Astrocyte (in vitro differentiated cells and primary cell): ENCODE measurements around the gene ZNF668.

ENCODE experiments used
- CTCF ChIP-seq: IDR thresholded peaks from 2 replicates; pipeline ENCODE4 v1.5.1; 2011; ENCODE audit warnings: low read depth, mild to moderate bottlenecking, inconsistent platforms, low read length, moderate library complexity; ENCODE audit not compliant: insufficient read depth
- EZH2 ChIP-seq: IDR thresholded peaks from 2 replicates; pipeline ENCODE4 v1.6.1; 2012; ENCODE audit warnings: mild to moderate bottlenecking, low read length, inconsistent platforms; ENCODE audit not compliant: insufficient read depth

GRCh38 chr16:31083556-31083955, 9.5 kb upstream of the ZNF668 start:
- no peak for TF ChIP-seq CTCF
- no peak for TF ChIP-seq EZH2
